Fibroblast of lung (primary cell): ENCODE results near the gene AKR1C3. TPM values are rescaled to one million over a fixed set of nuclear protein-coding genes. Genes with fewer than 3 reads are reported as not detected.
A peak's percentile ranks its signal among the peaks of the same experiment; 100 is the strongest.

ENCODE experiments used
- DNase-seq, 2 donors: peaks; one replicate each; pipeline versions ENCODE4 v3.0.0 to v3.0.0-alpha.2; 2010; ENCODE audit warnings: low read depth in 2 of 2
- H2AFZ ChIP-seq: 2 replicates; pipeline ENCODE4 v1.5.1; 2012; ENCODE audit warnings: low read length, control low read depth, inconsistent platforms
- H3K27ac ChIP-seq: 2 replicates; pipeline ENCODE4 v1.5.1; 2011; ENCODE audit warnings: low read length, control low read depth; ENCODE audit not compliant: insufficient read depth
- H3K27me3 ChIP-seq: 2 replicates; pipeline ENCODE4 v1.5.1; 2011; ENCODE audit warnings: mild to moderate bottlenecking, low read length; ENCODE audit not compliant: control insufficient read depth, insufficient read depth
- H3K36me3 ChIP-seq: 2 replicates; pipeline ENCODE4 v1.5.1; 2011; ENCODE audit warnings: low read length; ENCODE audit not compliant: control insufficient read depth, insufficient read depth
- H3K4me1 ChIP-seq: 2 replicates; pipeline ENCODE4 v1.5.1; 2011; ENCODE audit warnings: low read length; ENCODE audit not compliant: control insufficient read depth, insufficient read depth; ENCODE audit errors: extremely low read depth
- H3K4me2 ChIP-seq: 2 replicates; pipeline ENCODE4 v1.5.1; 2011; ENCODE audit warnings: low read length, control low read depth; ENCODE audit not compliant: insufficient read depth; ENCODE audit errors: extremely low read depth
- H3K4me3 ChIP-seq, 4 experiments: fragments of 200-600 bp in 1 of 4; sonication (generic) in 1 of 4; replicated peaks in 1 of 4; 2 replicates each; pipeline ENCODE4 v1.5.1; 2011 to 2016; ENCODE audit warnings: low read length in 4 of 4, low read depth in 3 of 4, mild to moderate bottlenecking in 3 of 4, control low read depth in 2 of 4, inconsistent platforms in 1 of 4, mixed read lengths in 1 of 4; ENCODE audit not compliant: insufficient read depth in 1 of 4; ENCODE audit errors: control extremely low read depth in 1 of 4
- H3K79me2 ChIP-seq: 2 replicates; pipeline ENCODE4 v1.5.1; 2012; ENCODE audit warnings: mild to moderate bottlenecking, low read length, inconsistent platforms; ENCODE audit not compliant: control insufficient read depth, insufficient read depth
- H3K9ac ChIP-seq: 2 replicates; pipeline ENCODE4 v1.5.1; 2011; ENCODE audit warnings: mild to moderate bottlenecking, low read length, control low read depth; ENCODE audit not compliant: insufficient read depth
- H3K9me3 ChIP-seq: 2 replicates; pipeline ENCODE4 v1.5.1; 2012; ENCODE audit warnings: low read depth, low read length; ENCODE audit not compliant: control insufficient read depth, insufficient read depth
- H4K20me1 ChIP-seq: 2 replicates; pipeline ENCODE4 v1.5.1; 2011; ENCODE audit warnings: low read length; ENCODE audit not compliant: control insufficient read depth, insufficient read depth; ENCODE audit errors: extremely low read depth
- EZH2 ChIP-seq: IDR thresholded peaks from 2 replicates; pipeline ENCODE4 v1.5.1; 2012; ENCODE audit warnings: low read length, control low read depth, mild to moderate bottlenecking; ENCODE audit errors: missing control alignments
- polyA plus RNA-seq, 2 donors: library from polyadenylated mRNA; depleted of rRNA in 1 of 2; stranded (reverse) in 1 of 2; unstranded in 1 of 2; fragments of >200 nt; gene quantifications; 2 replicates each; pipeline ENCODE4 v1.2.1, GENCODE V29; 2011 to 2012; ENCODE audit warnings: missing spikeins in 1 of 2
- total RNA-seq: library from RNA; depleted of rRNA; stranded (reverse); fragments of >200 nt; gene quantifications from 2 replicates; pipeline ENCODE4 v1.2.1, GENCODE V29; 2014
- TF ChIP-seq, protein P1 (sequence below), 2 donors: IDR thresholded peaks in 1 of 2; conservative IDR thresholded peaks in 1 of 2; 1 replicate in 1 of 2; 2 replicates in 1 of 2; pipeline ENCODE4 v1.5.1; 2011 to 2012; ENCODE audit warnings: low read length in 2 of 2, control low read depth in 1 of 2, inconsistent platforms in 1 of 2, low read depth in 1 of 2, mild to moderate bottlenecking in 1 of 2

Gene AKR1C3
- total and polyA plus RNA-seq, 2 donors (not counting 1 experiment from before 2014, with no cell fraction given), result 36.3 to 44.3 TPM

DNA sequence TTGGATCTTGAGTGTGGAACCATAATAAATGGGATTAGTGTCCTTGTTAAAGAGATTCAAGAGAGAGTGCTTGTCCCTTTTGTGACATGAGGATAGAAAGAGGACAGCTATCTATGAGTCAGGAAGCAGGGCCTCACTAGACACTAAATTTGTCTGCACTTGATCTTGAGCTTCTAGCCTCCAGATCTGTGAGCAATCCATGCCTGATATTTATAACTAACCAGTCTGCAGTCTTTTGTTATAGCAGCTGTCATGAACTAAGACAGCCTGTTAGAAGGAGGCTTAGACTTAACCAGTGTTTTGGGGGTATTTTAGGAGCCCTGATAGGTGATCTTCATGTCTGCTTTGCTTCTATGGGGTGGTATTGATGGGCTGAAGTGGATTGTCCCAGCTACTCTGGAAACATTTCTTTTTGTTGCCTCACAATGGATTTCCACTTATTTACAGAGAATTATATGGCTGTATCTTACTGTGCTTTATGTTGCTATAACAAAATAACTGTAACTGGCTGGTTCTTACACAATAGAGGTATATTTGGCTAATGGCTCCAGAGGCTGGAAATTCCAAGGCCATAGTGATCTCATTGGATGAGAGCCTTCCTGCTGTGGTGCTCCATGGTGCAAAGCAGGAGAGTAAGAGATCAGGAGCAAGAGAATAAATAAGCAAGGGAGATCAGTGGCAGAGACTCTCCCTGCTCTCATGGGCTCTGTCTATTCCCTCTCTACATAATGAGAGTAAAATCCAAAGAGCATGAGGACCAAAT lies 23.4 kb upstream of the AKR1C3 start:
- Histone ChIP-seq H3K27me3 (no peaks in the 10 kb centered on the region), H3K36me3 (no peaks in the 10 kb centered on the region), H3K4me3 (no peak overlapping the region), H4K20me1 (no peaks in the 10 kb centered on the region), H2AFZ (peak overlapping the region; percentile 74), H3K27ac (peak overlapping the region; percentile 76), H3K4me2 (peak overlapping the region; percentile 40), H3K9me3 (no peaks in the 10 kb centered on the region), H3K4me1 (peaks cover 10% of the 10 kb centered on the region), H3K79me2 (no peaks in the 10 kb centered on the region), H3K9ac (no peak overlapping the region)
- DNase-seq, result peak; percentile 8 to 39
- no peak for TF ChIP-seq EZH2

DNA sequence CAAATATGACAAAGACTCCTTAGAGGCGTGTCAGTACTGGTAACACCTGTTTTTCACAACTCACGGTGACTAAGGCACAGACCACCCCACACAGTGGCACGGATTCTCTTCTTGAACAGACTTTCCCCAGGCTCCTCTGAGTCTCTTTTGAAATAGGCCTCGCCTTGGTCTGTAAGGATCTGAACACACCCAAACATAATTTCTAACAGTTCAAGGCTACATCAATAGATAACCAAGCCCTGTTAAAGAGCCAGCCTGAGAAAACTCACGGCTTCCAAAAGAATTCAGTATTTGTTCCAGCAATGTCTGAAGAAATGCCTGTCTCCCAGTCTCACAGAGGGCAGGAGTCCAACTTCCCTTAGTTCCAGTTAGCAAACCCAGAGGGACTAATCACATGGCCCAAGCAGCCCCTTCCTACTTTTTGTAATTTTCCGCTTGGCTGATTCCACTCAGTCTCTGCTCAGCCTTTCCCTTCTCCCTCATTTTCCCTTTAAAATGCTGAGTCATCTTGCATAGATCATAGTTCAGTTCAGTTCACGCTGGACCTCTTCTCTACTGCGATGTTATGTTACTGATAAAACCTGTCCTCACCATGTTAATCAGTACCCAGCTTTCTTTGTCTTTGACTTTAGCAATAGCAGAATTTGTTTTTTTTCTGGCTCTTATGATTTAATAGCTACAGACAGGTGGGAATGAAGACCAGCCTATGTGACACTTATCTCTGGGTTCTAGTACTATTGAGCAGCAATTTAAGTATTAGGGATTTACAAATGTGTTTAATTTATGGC lies 22.6 kb upstream of the AKR1C3 start:
- peak overlapping the region; percentile 52 for H3K4me2 ChIP-seq
- no peak for TF ChIP-seq EZH2
- TF ChIP-seq, protein P1, sequence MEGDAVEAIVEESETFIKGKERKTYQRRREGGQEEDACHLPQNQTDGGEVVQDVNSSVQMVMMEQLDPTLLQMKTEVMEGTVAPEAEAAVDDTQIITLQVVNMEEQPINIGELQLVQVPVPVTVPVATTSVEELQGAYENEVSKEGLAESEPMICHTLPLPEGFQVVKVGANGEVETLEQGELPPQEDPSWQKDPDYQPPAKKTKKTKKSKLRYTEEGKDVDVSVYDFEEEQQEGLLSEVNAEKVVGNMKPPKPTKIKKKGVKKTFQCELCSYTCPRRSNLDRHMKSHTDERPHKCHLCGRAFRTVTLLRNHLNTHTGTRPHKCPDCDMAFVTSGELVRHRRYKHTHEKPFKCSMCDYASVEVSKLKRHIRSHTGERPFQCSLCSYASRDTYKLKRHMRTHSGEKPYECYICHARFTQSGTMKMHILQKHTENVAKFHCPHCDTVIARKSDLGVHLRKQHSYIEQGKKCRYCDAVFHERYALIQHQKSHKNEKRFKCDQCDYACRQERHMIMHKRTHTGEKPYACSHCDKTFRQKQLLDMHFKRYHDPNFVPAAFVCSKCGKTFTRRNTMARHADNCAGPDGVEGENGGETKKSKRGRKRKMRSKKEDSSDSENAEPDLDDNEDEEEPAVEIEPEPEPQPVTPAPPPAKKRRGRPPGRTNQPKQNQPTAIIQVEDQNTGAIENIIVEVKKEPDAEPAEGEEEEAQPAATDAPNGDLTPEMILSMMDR (conservative IDR thresholded peaks at IDR 0.05 in 1 of 2, IDR thresholded peaks at IDR 0.05 in 1 of 2; ENCODE audit: low read depth in 1 of 2, low read length in 2 of 2), result no peak
- peaks cover 10% of the 10 kb centered on the region for H3K4me1 ChIP-seq
- no peaks in the 10 kb centered on the region for H3K27me3 ChIP-seq
- DNase-seq, result peak; percentile 88 to 90
- H3K9me3 ChIP-seq, result no peaks in the 10 kb centered on the region
- no peaks in the 10 kb centered on the region for H3K36me3 ChIP-seq
- no peaks in the 10 kb centered on the region for H4K20me1 ChIP-seq
- no peak overlapping the region for H3K9ac ChIP-seq
- H3K27ac ChIP-seq, result peak overlapping the region; percentile 76
- peak overlapping the region; percentile 74 for H2AFZ ChIP-seq
- no peak overlapping the region for H3K4me3 ChIP-seq
- H3K79me2 ChIP-seq, result no peaks in the 10 kb centered on the region

DNA sequence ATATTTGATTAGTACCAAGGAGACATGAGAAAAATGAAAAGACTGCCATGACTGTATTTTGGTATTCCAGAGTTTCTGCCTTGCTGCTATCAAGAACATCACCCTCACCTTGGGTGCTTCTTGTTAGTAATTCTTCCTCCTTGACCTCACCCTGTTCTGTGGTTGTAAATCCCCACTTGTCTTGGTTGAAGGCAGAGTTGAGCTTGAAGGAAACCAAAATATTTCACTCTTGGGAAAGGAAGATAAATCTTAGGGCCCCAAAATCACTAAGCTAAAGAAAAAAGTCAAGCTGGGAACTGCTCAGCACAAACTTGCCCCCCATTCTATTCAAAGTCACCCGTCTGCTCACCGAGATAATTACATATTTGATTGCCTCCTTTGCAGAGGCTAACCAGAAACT lies 20.6 kb upstream of the AKR1C3 start:
- H3K4me2 ChIP-seq, result no peak overlapping the region
- TF ChIP-seq, protein P1 (conservative IDR thresholded peaks at IDR 0.05 in 1 of 2, IDR thresholded peaks at IDR 0.05 in 1 of 2; ENCODE audit: low read depth in 1 of 2, low read length in 2 of 2), result no peak
- no peak for TF ChIP-seq EZH2
- H3K27me3 ChIP-seq, result no peaks in the 10 kb centered on the region
- H3K9me3 ChIP-seq, result no peaks in the 10 kb centered on the region
- H3K9ac ChIP-seq, result no peak overlapping the region
- H3K36me3 ChIP-seq, result no peaks in the 10 kb centered on the region
- no peaks in the 10 kb centered on the region for H4K20me1 ChIP-seq
- peaks cover 10% of the 10 kb centered on the region for H3K4me1 ChIP-seq
- no peak for DNase-seq
- no peaks in the 10 kb centered on the region for H3K79me2 ChIP-seq
- no peak overlapping the region for H3K27ac ChIP-seq
- H2AFZ ChIP-seq, result no peak overlapping the region
- no peak overlapping the region for H3K4me3 ChIP-seq
